ENCODE data around the gene RPL13A. TPM values are rescaled to one million over a fixed set of nuclear protein-coding genes. Genes with fewer than 3 reads are reported as not detected.

RPL13A gene
- polyA plus RNA-seq, 1 of the 3 experiments (the other 2 are of a cell fraction): 2,748 TPM

DNA sequence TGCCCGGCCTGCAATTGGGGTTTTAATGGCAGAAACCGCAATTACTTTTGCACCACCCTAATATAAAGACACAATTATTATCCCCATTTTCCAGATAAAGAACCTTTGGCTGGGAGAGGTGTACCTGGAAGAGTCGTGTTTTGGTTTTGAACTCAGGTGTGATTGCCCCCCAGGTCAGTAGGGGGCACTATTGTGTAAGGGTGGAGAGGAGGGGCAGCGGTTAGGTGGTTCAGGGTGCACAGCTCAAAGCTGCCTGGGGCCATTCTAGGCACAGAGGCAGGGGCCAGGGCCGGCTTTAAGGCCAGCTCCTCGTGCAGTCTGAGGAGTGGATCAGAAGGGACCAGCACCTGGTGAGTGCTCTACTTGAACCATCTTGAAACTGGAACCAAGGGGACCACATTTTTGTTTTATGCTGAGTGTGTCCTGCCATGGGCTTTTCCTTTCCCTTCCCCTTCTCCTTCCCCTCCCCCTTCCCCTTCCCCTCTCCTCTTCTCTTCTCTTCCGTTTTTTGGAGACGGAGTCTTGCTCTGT lies 19.2 kb downstream of the RPL13A start:
- Histone ChIP-seq H3K27me3 (ENCODE audit: insufficient read depth) (no peaks in the 10 kb centered on the region), H3K9me3 (no peaks in the 10 kb centered on the region), H3K27ac (ENCODE audit: low read depth in 2 of 2, low read length in 1 of 2) (no peak overlapping the region), H3K9ac (no peak overlapping the region), H3K4me3 (ENCODE audit: low read depth in 2 of 2, low read length in 1 of 2) (no peak overlapping the region; a peak in 1 of 4 replicates), H3K4me1 (ENCODE audit: control insufficient read depth in 1 of 2, insufficient read depth in 2 of 2, low read depth in 1 of 2, low read length in 1 of 2) (peaks cover 0 to 2% of the 10 kb centered on the region in 2 experiments; a peak in 1 of 4 replicates), H3F3A (replicated peaks; ENCODE audit: insufficient read depth) (peaks cover 5% of the 10 kb centered on the region), H4K20me1 (ENCODE audit: insufficient read depth) (no peaks in the 10 kb centered on the region), H3K79me2 (ENCODE audit: insufficient read depth) (no peaks in the 10 kb centered on the region), H2AFZ (ENCODE audit: low read depth) (no peak overlapping the region), H3K9me2 (no peaks in the 10 kb centered on the region), H3K4me2 (no peak overlapping the region), H3K36me3 (replicated peaks in 1 of 2; ENCODE audit: control insufficient read depth in 1 of 2, insufficient read depth in 2 of 2, low read length in 1 of 2) (no peaks in the 10 kb centered on the region)
- peak; percentile 84 for DNase-seq
- POLR2A ChIA-PET: no interaction called here
- WGBS (ENCODE audit: low lambda C conversion rate): 60% methylated on average over 7 of the region's 8 CpGs
- CTCF ChIA-PET: interaction anchor here (0.6 to 5.9 kb wide), 9 partner anchors 8 to 74 kb away, joined by 3 to 26 read pairs (median 4); partner anchors contain the start of gene RCN3
- TF ChIP-seq MXI1 (IDR thresholded peaks at IDR 0.05; ENCODE audit: low read depth, low read length) (no peak), ELF1 (IDR thresholded peaks at IDR 0.05) (no peak), SMC3 (IDR thresholded peaks at IDR 0.05; ENCODE audit: low read depth, low read length) (peak; percentile 71), RAD21 (IDR thresholded peaks at IDR 0.05; ENCODE audit: low read length) (peak; percentile 82)
- TF ChIP-seq, protein P1, sequence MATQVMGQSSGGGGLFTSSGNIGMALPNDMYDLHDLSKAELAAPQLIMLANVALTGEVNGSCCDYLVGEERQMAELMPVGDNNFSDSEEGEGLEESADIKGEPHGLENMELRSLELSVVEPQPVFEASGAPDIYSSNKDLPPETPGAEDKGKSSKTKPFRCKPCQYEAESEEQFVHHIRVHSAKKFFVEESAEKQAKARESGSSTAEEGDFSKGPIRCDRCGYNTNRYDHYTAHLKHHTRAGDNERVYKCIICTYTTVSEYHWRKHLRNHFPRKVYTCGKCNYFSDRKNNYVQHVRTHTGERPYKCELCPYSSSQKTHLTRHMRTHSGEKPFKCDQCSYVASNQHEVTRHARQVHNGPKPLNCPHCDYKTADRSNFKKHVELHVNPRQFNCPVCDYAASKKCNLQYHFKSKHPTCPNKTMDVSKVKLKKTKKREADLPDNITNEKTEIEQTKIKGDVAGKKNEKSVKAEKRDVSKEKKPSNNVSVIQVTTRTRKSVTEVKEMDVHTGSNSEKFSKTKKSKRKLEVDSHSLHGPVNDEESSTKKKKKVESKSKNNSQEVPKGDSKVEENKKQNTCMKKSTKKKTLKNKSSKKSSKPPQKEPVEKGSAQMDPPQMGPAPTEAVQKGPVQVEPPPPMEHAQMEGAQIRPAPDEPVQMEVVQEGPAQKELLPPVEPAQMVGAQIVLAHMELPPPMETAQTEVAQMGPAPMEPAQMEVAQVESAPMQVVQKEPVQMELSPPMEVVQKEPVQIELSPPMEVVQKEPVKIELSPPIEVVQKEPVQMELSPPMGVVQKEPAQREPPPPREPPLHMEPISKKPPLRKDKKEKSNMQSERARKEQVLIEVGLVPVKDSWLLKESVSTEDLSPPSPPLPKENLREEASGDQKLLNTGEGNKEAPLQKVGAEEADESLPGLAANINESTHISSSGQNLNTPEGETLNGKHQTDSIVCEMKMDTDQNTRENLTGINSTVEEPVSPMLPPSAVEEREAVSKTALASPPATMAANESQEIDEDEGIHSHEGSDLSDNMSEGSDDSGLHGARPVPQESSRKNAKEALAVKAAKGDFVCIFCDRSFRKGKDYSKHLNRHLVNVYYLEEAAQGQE (IDR thresholded peaks at IDR 0.05; ENCODE audit: low read depth, low read length): no peak
- TF ChIP-seq, protein P2, sequence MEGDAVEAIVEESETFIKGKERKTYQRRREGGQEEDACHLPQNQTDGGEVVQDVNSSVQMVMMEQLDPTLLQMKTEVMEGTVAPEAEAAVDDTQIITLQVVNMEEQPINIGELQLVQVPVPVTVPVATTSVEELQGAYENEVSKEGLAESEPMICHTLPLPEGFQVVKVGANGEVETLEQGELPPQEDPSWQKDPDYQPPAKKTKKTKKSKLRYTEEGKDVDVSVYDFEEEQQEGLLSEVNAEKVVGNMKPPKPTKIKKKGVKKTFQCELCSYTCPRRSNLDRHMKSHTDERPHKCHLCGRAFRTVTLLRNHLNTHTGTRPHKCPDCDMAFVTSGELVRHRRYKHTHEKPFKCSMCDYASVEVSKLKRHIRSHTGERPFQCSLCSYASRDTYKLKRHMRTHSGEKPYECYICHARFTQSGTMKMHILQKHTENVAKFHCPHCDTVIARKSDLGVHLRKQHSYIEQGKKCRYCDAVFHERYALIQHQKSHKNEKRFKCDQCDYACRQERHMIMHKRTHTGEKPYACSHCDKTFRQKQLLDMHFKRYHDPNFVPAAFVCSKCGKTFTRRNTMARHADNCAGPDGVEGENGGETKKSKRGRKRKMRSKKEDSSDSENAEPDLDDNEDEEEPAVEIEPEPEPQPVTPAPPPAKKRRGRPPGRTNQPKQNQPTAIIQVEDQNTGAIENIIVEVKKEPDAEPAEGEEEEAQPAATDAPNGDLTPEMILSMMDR (IDR thresholded peaks at IDR 0.05): peak; percentile 76
- TF ChIP-seq, protein P3, sequence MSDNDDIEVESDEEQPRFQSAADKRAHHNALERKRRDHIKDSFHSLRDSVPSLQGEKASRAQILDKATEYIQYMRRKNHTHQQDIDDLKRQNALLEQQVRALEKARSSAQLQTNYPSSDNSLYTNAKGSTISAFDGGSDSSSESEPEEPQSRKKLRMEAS (IDR thresholded peaks at IDR 0.05; ENCODE audit: low read depth): no peak

DNA sequence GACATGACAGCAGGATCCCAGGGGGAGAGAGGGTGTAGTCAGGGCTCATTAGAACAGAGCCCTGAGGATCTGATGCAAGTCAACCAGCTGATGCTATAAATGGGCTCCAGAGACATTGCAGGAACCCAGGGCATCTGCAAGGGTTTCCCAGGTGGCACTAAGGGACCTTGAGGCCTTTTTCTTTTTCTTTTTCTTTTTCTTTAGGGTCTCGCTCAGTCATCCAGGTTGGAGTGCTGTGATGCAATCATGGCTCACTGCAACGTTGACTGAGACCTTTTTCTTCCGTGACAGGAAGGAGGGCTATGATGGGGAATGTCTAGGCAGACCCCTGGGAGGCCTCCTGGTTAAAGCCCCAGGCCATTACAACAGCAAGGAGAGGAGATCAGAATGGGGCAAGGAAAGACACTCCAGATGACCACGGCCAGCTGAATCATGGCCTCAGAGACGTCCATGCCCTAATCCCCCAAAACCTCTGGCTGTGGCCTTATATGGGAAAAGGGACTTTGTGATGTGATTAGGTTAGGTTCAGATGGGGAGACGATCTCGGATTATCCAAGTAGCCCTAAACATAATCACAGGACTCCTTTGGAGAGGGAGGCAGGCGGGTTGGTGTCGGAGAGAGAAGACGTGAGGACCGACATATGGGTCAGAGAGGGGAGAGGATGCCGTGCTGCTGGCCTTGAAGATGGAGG lies 20.5 kb downstream of the RPL13A start:
- ChIA-PET CTCF (interaction anchor here (1.1 to 3.1 kb wide), 3 partner anchors 14 to 62 kb away, joined by 3 to 16 read pairs (median 4); no protein-coding TSS in a partner anchor), POLR2A (no interaction called here)
- H2AFZ ChIP-seq (ENCODE audit: low read depth): no peak overlapping the region
- DNase-seq: no peak
- no peak overlapping the region for H3K4me2 ChIP-seq
- H3K36me3 ChIP-seq (replicated peaks in 1 of 2; ENCODE audit: control insufficient read depth in 1 of 2, insufficient read depth in 2 of 2, low read length in 1 of 2): no peaks in the 10 kb centered on the region
- no peaks in the 10 kb centered on the region for H3K27me3 ChIP-seq (ENCODE audit: insufficient read depth)
- no peaks in the 10 kb centered on the region for H3K9me3 ChIP-seq
- H3K4me1 ChIP-seq (ENCODE audit: control insufficient read depth in 1 of 2, insufficient read depth in 2 of 2, low read depth in 1 of 2, low read length in 1 of 2): peaks cover 0 to 5% of the 10 kb centered on the region in 2 experiments; a peak in 1 of 4 replicates
- no peak overlapping the region for H3K9ac ChIP-seq
- H3K79me2 ChIP-seq (ENCODE audit: insufficient read depth): no peaks in the 10 kb centered on the region
- WGBS (ENCODE audit: low lambda C conversion rate): 83% methylated on average over 12 of the region's 12 CpGs
- no peak overlapping the region for H3K27ac ChIP-seq (ENCODE audit: low read depth in 2 of 2, low read length in 1 of 2)
- H3K4me3 ChIP-seq (ENCODE audit: low read depth in 2 of 2, low read length in 1 of 2): no peak overlapping the region
- H3F3A ChIP-seq (replicated peaks; ENCODE audit: insufficient read depth): no peaks in the 10 kb centered on the region
- H3K9me2 ChIP-seq: no peaks in the 10 kb centered on the region
- H4K20me1 ChIP-seq (ENCODE audit: insufficient read depth): no peaks in the 10 kb centered on the region
- TF ChIP-seq GATA2 (CRISPR knock-in tag; IDR thresholded peaks at IDR 0.05) (no peak), EZH2phosphoT487 (IDR thresholded peaks at IDR 0.05; ENCODE audit: borderline replicate concordance, low read depth) (no peak), RCOR1 (IDR thresholded peaks at IDR 0.05; ENCODE audit: low read length) (no peak), TEAD4 (IDR thresholded peaks at IDR 0.05; ENCODE audit: borderline replicate concordance, insufficient read depth) (no peak), TAF1 (IDR thresholded peaks at IDR 0.05; ENCODE audit: borderline replicate concordance, low read depth, low read length) (no peak), RAD21 (IDR thresholded peaks at IDR 0.05; ENCODE audit: low read length) (no peak), RFX5 (IDR thresholded peaks at IDR 0.05; ENCODE audit: low read length) (no peak), NRF1 (IDR thresholded peaks at IDR 0.05; ENCODE audit: low read depth, low read length) (no peak), EP300 (IDR thresholded peaks at IDR 0.05; ENCODE audit: borderline replicate concordance in 1 of 2, low read depth in 1 of 2, low read length in 1 of 2) (no peak), POLR2AphosphoS5 (IDR thresholded peaks at IDR 0.05; ENCODE audit: low read depth, low read length) (no peak)
- TF ChIP-seq, protein P3 (IDR thresholded peaks at IDR 0.05; ENCODE audit: low read depth): no peak

Measured in SK-N-SH (cell line).